SK-N-SH (cell line): ENCODE results near the gene VPS33A. TPM values are rescaled to one million over a fixed set of nuclear protein-coding genes. Genes with fewer than 3 reads are reported as not detected.

Experiments used
- CTCF ChIA-PET: fragments of 300-600, 350-600 bp; formaldehyde crosslinking; extraction: SDS; loops from one replicate; lab custom pipeline; 2021; lab: Yijun Ruan, JAX
- POLR2A ChIA-PET: fragments of 350-600 bp; sonication (Branson Sonifier 250); formaldehyde crosslinking; extraction: SDS; loops from one replicate; lab custom pipeline; 2020; ENCODE audit warnings: antibody characterized with exemption, inconsistent platforms; lab: Yijun Ruan, JAX
- DNase-seq: peaks from one replicate; pipeline ENCODE4 v3.0.0; 2012
- H2AFZ ChIP-seq: fragments of 200-600 bp; sonication (generic); 2 replicates; pipeline ENCODE4 v1.8.1; 2016; ENCODE audit warnings: antibody characterized with exemption, mild to moderate bottlenecking, low read depth
- H3F3A ChIP-seq: fragments of 200-600 bp; sonication (generic); replicated peaks from 2 replicates; pipeline ENCODE3; 2016; ENCODE audit warnings: antibody characterized with exemption, mild to moderate bottlenecking; ENCODE audit not compliant: insufficient read depth
- H3K27ac ChIP-seq, 2 experiments: fragments of 200-500 bp in 1 of 2; fragments of 200-600 bp in 1 of 2; sonication (Bioruptor generic) in 1 of 2; sonication (generic), shearing (Covaris generic) in 1 of 2; 2 replicates each; pipeline versions ENCODE4 v1.5.1 to v1.6.1; 2014 to 2016; ENCODE audit warnings: low read depth in 2 of 2, inconsistent platforms in 1 of 2, low read length in 1 of 2, mild to moderate bottlenecking in 1 of 2, mixed read lengths in 1 of 2
- H3K27me3 ChIP-seq: fragments of 200-600 bp; sonication (generic), shearing (Covaris generic); 2 replicates; pipeline ENCODE4 v1.6.1; 2016; ENCODE audit warnings: mixed run types; ENCODE audit not compliant: insufficient read depth
- H3K36me3 ChIP-seq, 2 experiments: fragments of 200-500 bp in 1 of 2; fragments of 200-600 bp in 1 of 2; sonication (Bioruptor generic) in 1 of 2; sonication (generic) in 1 of 2; replicated peaks in 1 of 2; 2 replicates each; pipeline versions ENCODE3 to v1.5.1; 2014 to 2016; ENCODE audit warnings: low read length in 1 of 2, mild to moderate bottlenecking in 1 of 2; ENCODE audit not compliant: insufficient read depth in 2 of 2, control insufficient read depth in 1 of 2
- H3K4me1 ChIP-seq, 2 experiments: fragments of 200-500 bp in 1 of 2; fragments of 200-600 bp in 1 of 2; sonication (Bioruptor generic) in 1 of 2; sonication (generic), shearing (Covaris generic) in 1 of 2; 2 replicates each; pipeline versions ENCODE4 v1.5.1 to v1.6.1; 2014 to 2016; ENCODE audit warnings: low read depth in 1 of 2, low read length in 1 of 2, mixed run types in 1 of 2; ENCODE audit not compliant: insufficient read depth in 2 of 2, control insufficient read depth in 1 of 2
- H3K4me2 ChIP-seq: fragments of 200-600 bp; sonication (generic), shearing (Covaris generic); 2 replicates; pipeline ENCODE4 v1.6.1; 2017; ENCODE audit warnings: mixed run types
- H3K4me3 ChIP-seq, 2 experiments: fragments of 200-500 bp in 1 of 2; fragments of 200-600 bp in 1 of 2; sonication (Bioruptor generic) in 1 of 2; sonication (generic), shearing (Covaris generic) in 1 of 2; 2 replicates each; pipeline versions ENCODE4 v1.5.1 to v1.8.1; 2014 to 2016; ENCODE audit warnings: low read depth in 2 of 2, inconsistent platforms in 1 of 2, low read length in 1 of 2, mild to moderate bottlenecking in 1 of 2, mixed read lengths in 1 of 2, moderate library complexity in 1 of 2
- H3K79me2 ChIP-seq: fragments of 200-600 bp; sonication (generic); 2 replicates; pipeline ENCODE4 v1.8.1; 2017; ENCODE audit warnings: mild to moderate bottlenecking; ENCODE audit not compliant: insufficient read depth
- H3K9ac ChIP-seq: fragments of 200-600 bp; sonication (generic); 2 replicates; pipeline ENCODE4 v1.6.1; 2017; ENCODE audit warnings: mixed run types
- H3K9me2 ChIP-seq: fragments of 200-600 bp; sonication (generic); 2 replicates; pipeline ENCODE4 v1.6.1; 2017; ENCODE audit warnings: mixed run types
- H3K9me3 ChIP-seq: fragments of 200-600 bp; sonication (generic); 2 replicates; pipeline ENCODE4 v1.6.1; 2017; ENCODE audit warnings: mixed run types, mild to moderate bottlenecking, moderate library complexity
- H4K20me1 ChIP-seq: fragments of 200-600 bp; sonication (generic); 2 replicates; pipeline ENCODE4 v1.6.1; 2017; ENCODE audit warnings: mild to moderate bottlenecking, mixed run types; ENCODE audit not compliant: insufficient read depth
- EP300 ChIP-seq, 2 experiments: IDR thresholded peaks; 2 replicates each; pipeline versions ENCODE4 v1.4.0 to v1.6.1; 2012; ENCODE audit warnings: borderline replicate concordance in 1 of 2, low read depth in 1 of 2, low read length in 1 of 2
- FOSL2 ChIP-seq: IDR thresholded peaks from 2 replicates; pipeline ENCODE4 v1.4.0; 2012; ENCODE audit warnings: low read depth, mild to moderate bottlenecking, moderate library complexity, borderline replicate concordance
- MAX ChIP-seq: IDR thresholded peaks from 2 replicates; pipeline ENCODE4 v1.4.0; 2012; ENCODE audit warnings: low read depth
- NRF1 ChIP-seq: IDR thresholded peaks from 2 replicates; pipeline ENCODE4 v1.6.1; 2012; ENCODE audit warnings: low read depth, mild to moderate bottlenecking, low read length
- WGBS: methylation state at CpG from one replicate; pipeline ENCODE4 v1.1.6; 2017; ENCODE audit warnings: low lambda C conversion rate; 5-methylcytosine and 5-hydroxymethylcytosine counted together
- polyA plus RNA-seq, 3 experiments: library from polyadenylated mRNA; depleted of rRNA; stranded (reverse); fragments of >200 nt; gene quantifications; 2 replicates each; pipeline ENCODE4 v1.2.3, GENCODE V29; 2012
- small RNA-seq, 7 experiments: library from RNA; depleted of rRNA; stranded (forward); fragments of <200 nt; gene quantifications; one replicate each; pipeline ENCODE3, GENCODE V24; 2012
- TF ChIP-seq, protein P1 (sequence below): fragments of 200-600 bp; sonication (generic); IDR thresholded peaks from 2 replicates; pipeline ENCODE4 v1.6.1; 2017; ENCODE audit warnings: antibody characterized with exemption, mild to moderate bottlenecking, moderate library complexity

VPS33A gene
- polyA plus RNA-seq, 1 of the 3 experiments (the other 2 are of a cell fraction): 17.0 TPM

- H3K9ac ChIP-seq: no peak within 1 kb of the TSS
- TF ChIP-seq, protein P1, sequence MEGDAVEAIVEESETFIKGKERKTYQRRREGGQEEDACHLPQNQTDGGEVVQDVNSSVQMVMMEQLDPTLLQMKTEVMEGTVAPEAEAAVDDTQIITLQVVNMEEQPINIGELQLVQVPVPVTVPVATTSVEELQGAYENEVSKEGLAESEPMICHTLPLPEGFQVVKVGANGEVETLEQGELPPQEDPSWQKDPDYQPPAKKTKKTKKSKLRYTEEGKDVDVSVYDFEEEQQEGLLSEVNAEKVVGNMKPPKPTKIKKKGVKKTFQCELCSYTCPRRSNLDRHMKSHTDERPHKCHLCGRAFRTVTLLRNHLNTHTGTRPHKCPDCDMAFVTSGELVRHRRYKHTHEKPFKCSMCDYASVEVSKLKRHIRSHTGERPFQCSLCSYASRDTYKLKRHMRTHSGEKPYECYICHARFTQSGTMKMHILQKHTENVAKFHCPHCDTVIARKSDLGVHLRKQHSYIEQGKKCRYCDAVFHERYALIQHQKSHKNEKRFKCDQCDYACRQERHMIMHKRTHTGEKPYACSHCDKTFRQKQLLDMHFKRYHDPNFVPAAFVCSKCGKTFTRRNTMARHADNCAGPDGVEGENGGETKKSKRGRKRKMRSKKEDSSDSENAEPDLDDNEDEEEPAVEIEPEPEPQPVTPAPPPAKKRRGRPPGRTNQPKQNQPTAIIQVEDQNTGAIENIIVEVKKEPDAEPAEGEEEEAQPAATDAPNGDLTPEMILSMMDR: no peak
- 0 out of 2 replicates have a peak, but pooled peaks have one; percentile 16 for TF ChIP-seq NRF1
- no peak for TF ChIP-seq FOSL2
- TF ChIP-seq EP300 (IDR thresholded peaks at IDR 0.05; ENCODE audit: borderline replicate concordance in 1 of 2, low read depth in 1 of 2, low read length in 1 of 2): 0 out of 4 replicates have a peak, but pooled peaks of 1 of the 2 experiments have one; percentile 24
- no peak for TF ChIP-seq MAX
- CTCF ChIA-PET: interaction anchor here (1.1 to 2.2 kb wide), 7 partner anchors 8 to 173 kb away, joined by 3 to 14 read pairs (median 4); no protein-coding TSS in a partner anchor
- peaks cover 5% of the 10 kb centered on the region for H3F3A ChIP-seq
- no peaks in the 10 kb centered on the region for H4K20me1 ChIP-seq
- no peaks in the 10 kb centered on the region for H3K79me2 ChIP-seq
- peak within 1 kb of the TSS; percentile 39 to 46; a peak in 3 of 4 replicates for H3K4me3 ChIP-seq
- H3K36me3 ChIP-seq: no peaks in the 10 kb centered on the region
- no peaks in the 10 kb centered on the region for H3K9me2 ChIP-seq
- no peak within 1 kb of the TSS for H3K27ac ChIP-seq
- POLR2A ChIA-PET: no interaction called here
- 25% methylated on average over 26 of the region's 63 CpGs for WGBS
- peak within 1 kb of the TSS; percentile 70; the same call in 1 of the 2 replicates for H2AFZ ChIP-seq
- H3K4me1 ChIP-seq: no peaks in the 10 kb centered on the region; a peak in 1 of 4 replicates
- DNase-seq: peak; percentile 83
- H3K4me2 ChIP-seq: peak within 1 kb of the TSS; percentile 63
- no peaks in the 10 kb centered on the region for H3K27me3 ChIP-seq
- H3K9me3 ChIP-seq: no peaks in the 10 kb centered on the region
Measured at GRCh38 chr12:122182887-122183587, 83.3 kb downstream of the VPS33A start, which contains the start of gene LRRC43. Gene LRRC43 (plus strand): TSS chr12:122183123. CDS start chr12:122183145, 22 bp downstream.

Small RNAs within 50 kb of the gene (small RNA-seq; reads per million reads assigned to genes)
- gene DIABLO: 0.13 to 13.0 (median 1.4) reads per million in 7 experiments

Other genes starting within 250 kb of the VPS33A start
- gene BCL7A, start 244.6 kb downstream of the VPS33A start, polyA plus RNA-seq (2012; rRNA removed): 30.8 and 34.0 TPM in 2 replicates
- gene MLXIP, start 187.7 kb downstream of the VPS33A start, polyA plus RNA-seq (2012; rRNA removed): 6.8 and 11.0 TPM in 2 replicates
- gene IL31, start 92.3 kb downstream of the VPS33A start, polyA plus RNA-seq (2012; rRNA removed): not detected in 2 replicates
- gene LRRC43, start 83.4 kb downstream of the VPS33A start, polyA plus RNA-seq (2012; rRNA removed): 0.94 and 1.4 TPM in 2 replicates
- gene B3GNT4, start 62.8 kb downstream of the VPS33A start, polyA plus RNA-seq (2012; rRNA removed): 0.81 and 0.84 TPM in 2 replicates
- gene DIABLO, start 40.4 kb downstream of the VPS33A start, polyA plus RNA-seq (2012; rRNA removed): 65.6 and 78.9 TPM in 2 replicates
- 33.9 and 48.9 TPM in 2 replicates for gene CLIP1, start 156.2 kb upstream of the VPS33A start, polyA plus RNA-seq (2012; rRNA removed)
- gene ZCCHC8, start 234.4 kb upstream of the VPS33A start, polyA plus RNA-seq (2012; rRNA removed): 11.3 and 14.0 TPM in 2 replicates